Spleen (tissue), 7 donors: ENCODE measurements around the gene C3orf38.

Source experiments
- POLR2AphosphoS5 ChIP-seq, 3 donors: sonication (generic); formaldehyde crosslinking; IDR thresholded peaks; one replicate each; pipeline ENCODE4 v1.5.1; 2017; ENCODE audit warnings: antibody characterized with exemption in 3 of 3
- TF ChIP-seq, protein P1 (sequence below), 11 experiments: fragments of 200-600 bp in 7 of 11; fragments of 450-650 bp in 4 of 11; sonication (generic) in 4 of 11; IDR thresholded peaks in 8 of 11; conservative IDR thresholded peaks in 3 of 11; 1 replicate in 7 of 11; 2 replicates in 4 of 11; pipeline versions ENCODE4 v1.4.0 to v1.8.0; 2016 to 2021; ENCODE audit warnings: antibody characterized with exemption in 11 of 11, inconsistent platforms in 4 of 11, mild to moderate bottlenecking in 1 of 11
- donor health status: DM: no; HTN: no; CAD: no; lungs with moderate emphysema.
- donor health status: DM: no; HTN: no; CAD: no.
- donor health status: DM: no; HTN: no; CAD: no.

DNA sequence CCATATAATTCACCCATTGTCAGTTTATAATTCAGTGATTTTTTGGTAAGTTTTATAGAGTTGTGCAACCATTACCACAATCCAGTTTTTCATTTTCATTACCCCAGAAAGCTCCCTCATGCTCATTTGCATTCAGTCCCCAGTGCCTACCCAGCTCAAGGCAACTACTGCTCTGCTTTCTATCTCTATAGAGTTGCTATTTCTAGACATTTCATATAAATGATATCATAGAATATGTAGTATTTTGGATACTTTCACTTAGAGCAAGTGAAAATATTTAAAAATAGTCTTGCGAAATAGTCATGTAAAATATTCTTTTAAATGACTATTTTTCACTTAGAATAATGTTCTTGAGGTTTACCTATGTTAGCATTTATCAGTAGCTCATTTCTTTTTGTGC is 48.6 kb upstream of the C3orf38 start:
- TF ChIP-seq, protein P1, sequence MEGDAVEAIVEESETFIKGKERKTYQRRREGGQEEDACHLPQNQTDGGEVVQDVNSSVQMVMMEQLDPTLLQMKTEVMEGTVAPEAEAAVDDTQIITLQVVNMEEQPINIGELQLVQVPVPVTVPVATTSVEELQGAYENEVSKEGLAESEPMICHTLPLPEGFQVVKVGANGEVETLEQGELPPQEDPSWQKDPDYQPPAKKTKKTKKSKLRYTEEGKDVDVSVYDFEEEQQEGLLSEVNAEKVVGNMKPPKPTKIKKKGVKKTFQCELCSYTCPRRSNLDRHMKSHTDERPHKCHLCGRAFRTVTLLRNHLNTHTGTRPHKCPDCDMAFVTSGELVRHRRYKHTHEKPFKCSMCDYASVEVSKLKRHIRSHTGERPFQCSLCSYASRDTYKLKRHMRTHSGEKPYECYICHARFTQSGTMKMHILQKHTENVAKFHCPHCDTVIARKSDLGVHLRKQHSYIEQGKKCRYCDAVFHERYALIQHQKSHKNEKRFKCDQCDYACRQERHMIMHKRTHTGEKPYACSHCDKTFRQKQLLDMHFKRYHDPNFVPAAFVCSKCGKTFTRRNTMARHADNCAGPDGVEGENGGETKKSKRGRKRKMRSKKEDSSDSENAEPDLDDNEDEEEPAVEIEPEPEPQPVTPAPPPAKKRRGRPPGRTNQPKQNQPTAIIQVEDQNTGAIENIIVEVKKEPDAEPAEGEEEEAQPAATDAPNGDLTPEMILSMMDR (IDR thresholded peaks at IDR 0.05 in 8 of 11, conservative IDR thresholded peaks at IDR 0.05 in 3 of 11): no peak
- no peak for TF ChIP-seq POLR2AphosphoS5 (IDR thresholded peaks at IDR 0.05)
